HepG2 (cell line): Measurements from ENCODE around the gene HNRNPF. TPM values are rescaled to one million over a fixed set of nuclear protein-coding genes. Genes with fewer than 3 reads are reported as not detected.

Experiments
- ATF1 ChIP-seq: IDR thresholded peaks from 2 replicates; pipeline ENCODE4 v1.6.1; 2016; ENCODE audit warnings: mild to moderate bottlenecking, control low read depth
- FOSL1 ChIP-seq: sonication (generic); formaldehyde crosslinking; IDR thresholded peaks from 2 replicates; pipeline ENCODE4 v1.9.0; 2021; ENCODE audit warnings: missing genetic modification reagents, borderline replicate concordance
- RAD21 ChIP-seq: fragments of 450-650 bp; formaldehyde crosslinking; IDR thresholded peaks from 2 replicates; pipeline ENCODE4 v1.5.0; 2020; ENCODE audit warnings: mild to moderate bottlenecking
- SRSF4 ChIP-seq: fragments of 200-400 bp; formaldehyde crosslinking; IDR thresholded peaks from one replicate; pipeline ENCODE4 v1.6.1; 2018; ENCODE audit warnings: mild to moderate bottlenecking, low read depth, low read length, moderate library complexity; ENCODE audit not compliant: poor library complexity, severe bottlenecking
- TCF7L2 ChIP-seq: IDR thresholded peaks from 2 replicates; pipeline ENCODE4 v1.6.1; 2011; ENCODE audit warnings: mild to moderate bottlenecking, low read depth, low read length, moderate library complexity
- ZBTB33 ChIP-seq: sonication (generic); formaldehyde crosslinking; IDR thresholded peaks from 2 replicates; pipeline ENCODE4 v1.4.0; 2020; ENCODE audit warnings: missing genetic modification reagents
- ZBTB8A ChIP-seq: sonication (generic); formaldehyde crosslinking; IDR thresholded peaks from 2 replicates; pipeline ENCODE4 v1.4.0; 2020; ENCODE audit warnings: mild to moderate bottlenecking, low read depth, missing genetic modification reagents, borderline replicate concordance
- ZC3H4 ChIP-seq: sonication (generic); formaldehyde crosslinking; IDR thresholded peaks from 2 replicates; pipeline ENCODE4 v1.4.0; 2020; ENCODE audit warnings: missing genetic modification reagents, borderline replicate concordance
- ZNF335 ChIP-seq: sonication (generic); formaldehyde crosslinking; IDR thresholded peaks from 2 replicates; pipeline ENCODE4 v1.4.0; 2020; ENCODE audit warnings: missing genetic modification reagents
- ZNF713 ChIP-seq: sonication (generic); formaldehyde crosslinking; IDR thresholded peaks from 2 replicates; pipeline ENCODE4 v1.4.0; 2020; ENCODE audit warnings: mild to moderate bottlenecking, missing genetic modification reagents
- ZNF747 ChIP-seq: sonication (generic); formaldehyde crosslinking; IDR thresholded peaks from 2 replicates; pipeline ENCODE4 v1.8.1; 2023; ENCODE audit warnings: missing genetic modification reagents, mild to moderate bottlenecking, borderline replicate concordance
- ZNF800 ChIP-seq: sonication (generic); formaldehyde crosslinking; IDR thresholded peaks from 2 replicates; pipeline ENCODE4 v1.4.0; 2020; ENCODE audit warnings: missing genetic modification reagents
- polyA plus RNA-seq, 8 experiments: library from polyadenylated mRNA; depleted of rRNA in 3 of 8; stranded (reverse) in 7 of 8; unstranded in 1 of 8; fragments of >200 nt; fragmentation: Illumina TruSeq in 4 of 8; extraction: Trizol in 4 of 8; gene quantifications; 2 replicates each; pipeline versions ENCODE4 v1.2.1 to v1.2.3, GENCODE V29; 2011 to 2016; ENCODE audit warnings: low read depth in 4 of 8, missing spikeins in 1 of 8, mixed read lengths in 1 of 8; ENCODE audit not compliant: insufficient read depth in 1 of 8
- total RNA-seq, 5 experiments: library from RNA; depleted of rRNA; stranded (reverse); fragments of >200 nt; fragmentation: Illumina TruSeq; extraction: Trizol; gene quantifications; 2 replicates each; pipeline ENCODE4 v1.2.3, GENCODE V29; 2016; ENCODE audit warnings: low read depth in 1 of 5

The HNRNPF gene
- total and polyA plus RNA-seq, 2 of the 13 experiments (the other 11 are each of a cell fraction or from before 2014, with no cell fraction given), result 166 to 308 TPM

- TF ChIP-seq ZBTB33 (CRISPR knock-in tag) (peak; percentile 90), TCF7L2 (no peak), FOSL1 (peak; percentile 58; the same call in 1 of the 2 replicates), ZNF800 (CRISPR knock-in tag) (peak; percentile 87; the same call in 1 of the 2 replicates), RAD21 (CRISPR knock-in tag) (peak; percentile 55), ZNF747 (CRISPR knock-in tag) (peak; percentile 96; the same call in 1 of the 2 replicates), ZNF713 (CRISPR knock-in tag) (peak; percentile 34), ATF1 (CRISPR knock-in tag) (no peak), ZBTB8A (CRISPR knock-in tag) (peak; percentile 82; the same call in 1 of the 2 replicates), ZC3H4 (CRISPR knock-in tag) (peak; percentile 87; the same call in 1 of the 2 replicates), ZNF335 (CRISPR knock-in tag) (peak; percentile 88), SRSF4 (no peak)
These were observed 11.6 kb upstream of the HNRNPF start (continued) for GRCh38 chr10:43420369-43421200.
